ENCODE measurements around the gene GTPBP1.

GTPBP1 gene

DNA sequence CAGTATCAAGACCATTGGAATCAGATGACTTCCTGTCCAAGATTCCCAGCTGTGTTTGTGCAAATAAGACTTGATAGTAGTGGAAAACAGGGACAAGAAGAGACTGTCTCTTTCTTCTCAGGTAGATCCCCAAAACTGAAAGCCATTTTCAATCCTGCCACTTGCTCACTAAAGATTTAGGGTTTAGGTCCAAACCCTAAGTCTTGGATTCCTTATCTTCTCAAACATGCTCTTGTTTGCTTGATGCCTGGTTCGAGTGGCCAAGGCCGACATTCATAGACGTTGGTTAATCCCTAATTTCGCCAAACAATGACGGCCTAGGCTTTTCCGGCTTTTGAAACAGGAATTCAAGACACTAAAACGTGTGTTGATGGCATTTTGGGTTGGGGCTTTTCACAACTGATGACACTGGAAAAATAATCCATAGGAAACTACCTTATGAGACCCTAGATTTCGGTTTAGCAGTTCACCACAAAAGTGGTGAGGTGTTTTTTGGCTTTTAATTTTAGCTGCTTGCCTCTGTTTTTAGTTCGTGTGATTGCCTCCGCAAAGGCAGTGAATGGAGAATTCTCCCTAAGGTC lies 1.0 kb upstream of the GTPBP1 start:
- DNase-seq = no peak

DNA sequence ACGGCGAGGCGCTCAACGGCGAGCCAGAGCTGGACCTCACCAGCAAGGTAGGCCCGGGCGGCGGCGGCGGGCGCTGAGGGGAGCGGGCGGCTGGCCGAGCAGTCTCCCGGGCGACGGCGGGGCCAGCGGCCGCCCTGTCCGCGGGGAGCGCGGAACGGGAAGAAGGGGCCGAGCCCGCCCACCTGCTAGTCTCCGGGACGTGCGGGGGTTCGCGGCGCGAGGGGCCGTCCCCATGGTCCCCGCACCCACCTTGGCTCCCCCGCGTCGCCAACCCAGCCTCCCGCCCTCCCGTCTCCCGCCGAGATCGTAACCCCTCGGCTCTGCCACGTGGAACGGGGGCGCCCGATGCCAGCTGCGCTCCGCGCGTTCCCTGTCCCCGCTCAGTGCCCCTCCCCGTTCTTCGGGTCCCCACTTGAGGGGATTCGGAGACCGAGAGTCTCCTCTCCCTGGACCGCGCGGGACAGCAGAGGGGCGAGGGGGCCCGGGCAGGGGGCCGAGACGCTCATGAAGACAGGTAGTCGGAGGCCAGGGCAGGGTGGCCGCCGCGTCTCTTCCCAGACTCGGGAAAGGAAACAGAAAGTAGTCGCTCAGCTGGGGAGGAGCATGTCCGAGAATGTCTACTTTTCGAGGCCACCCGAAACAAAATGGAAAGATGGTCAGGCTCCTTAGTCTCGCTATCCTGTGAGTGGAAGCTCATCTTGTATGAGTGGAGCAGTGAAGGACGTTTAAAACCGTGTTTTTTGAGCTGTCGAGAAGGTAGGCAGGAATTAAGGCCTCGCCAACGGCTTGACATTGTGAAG lies 557 bp downstream of the GTPBP1 start:
- DNase-seq = peak; percentile 48

DNA sequence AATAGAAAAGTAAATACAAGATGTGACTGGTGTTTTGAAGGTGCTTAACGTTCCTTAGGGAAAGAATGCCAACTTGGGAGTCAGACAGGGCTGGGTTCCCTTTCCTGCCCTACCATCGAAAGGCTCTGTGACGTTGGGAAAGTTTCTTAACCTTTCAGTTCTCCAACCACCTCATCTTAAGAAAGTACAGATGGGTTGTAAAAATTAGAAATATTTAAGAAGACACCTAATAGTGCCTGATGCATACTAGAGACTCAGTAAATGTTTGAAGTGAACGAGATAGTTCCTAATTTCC lies 1.1 kb downstream of the GTPBP1 start:
- DNase-seq = no peak

DNA sequence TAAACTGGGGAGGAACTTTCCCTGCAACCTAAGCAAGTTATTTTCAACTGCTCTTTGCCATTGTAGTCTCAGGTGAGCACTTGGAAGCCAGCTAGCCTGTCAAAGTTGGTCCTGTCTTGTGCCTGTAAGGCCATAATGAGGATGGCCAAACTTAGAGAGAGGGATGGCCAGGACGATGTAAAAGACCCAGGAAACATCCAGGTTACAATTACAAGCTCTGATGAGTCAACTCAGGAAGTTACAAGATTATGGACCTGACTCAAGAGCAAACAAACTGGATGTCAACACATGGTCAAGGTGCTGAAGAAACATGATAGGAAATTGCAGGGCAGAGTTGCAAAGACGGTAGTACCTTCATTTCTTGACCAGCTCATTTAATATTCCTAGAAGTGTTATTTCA lies 1.6 kb downstream of the GTPBP1 start:
- DNase-seq = no peak

DNA sequence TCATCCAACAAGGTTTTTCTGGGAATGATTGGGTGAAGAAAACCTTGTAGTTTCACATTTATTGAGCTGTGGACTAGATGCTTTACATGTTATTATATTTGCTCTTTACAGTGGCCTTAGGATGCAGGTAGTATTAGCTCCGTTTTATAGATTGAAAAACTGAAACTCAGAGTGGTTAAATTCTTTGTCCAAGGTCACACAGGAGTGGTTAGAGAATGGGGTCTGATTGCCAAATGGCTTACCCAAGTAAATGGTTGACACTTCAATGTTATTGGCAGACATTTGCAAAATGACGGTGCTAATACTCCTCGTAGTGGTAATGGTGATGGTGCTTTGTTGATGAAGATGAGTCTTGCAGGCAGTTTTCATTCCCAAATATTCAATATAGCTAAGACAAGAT lies 2.2 kb downstream of the GTPBP1 start:
- no peak for DNase-seq

DNA sequence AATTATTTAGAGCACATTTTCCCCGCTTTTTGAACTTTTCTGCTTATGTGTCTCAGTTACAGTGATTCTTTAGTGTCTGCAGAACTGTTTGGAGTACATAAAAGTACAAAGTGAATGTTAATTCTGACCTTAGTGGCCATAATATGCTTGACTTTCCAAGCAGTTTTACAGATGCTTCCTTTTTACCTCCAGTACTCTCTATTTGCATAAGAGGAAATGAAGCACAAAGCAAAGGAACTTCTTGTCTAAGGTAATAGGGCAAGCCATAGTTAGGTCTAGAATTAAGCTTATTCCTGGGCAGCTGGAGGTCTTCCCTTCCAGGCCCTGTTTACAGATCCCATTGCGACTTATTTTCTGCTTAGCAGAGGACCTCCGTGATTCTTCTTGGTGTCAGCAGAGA lies 3.6 kb downstream of the GTPBP1 start:
- no peak for DNase-seq

DNA sequence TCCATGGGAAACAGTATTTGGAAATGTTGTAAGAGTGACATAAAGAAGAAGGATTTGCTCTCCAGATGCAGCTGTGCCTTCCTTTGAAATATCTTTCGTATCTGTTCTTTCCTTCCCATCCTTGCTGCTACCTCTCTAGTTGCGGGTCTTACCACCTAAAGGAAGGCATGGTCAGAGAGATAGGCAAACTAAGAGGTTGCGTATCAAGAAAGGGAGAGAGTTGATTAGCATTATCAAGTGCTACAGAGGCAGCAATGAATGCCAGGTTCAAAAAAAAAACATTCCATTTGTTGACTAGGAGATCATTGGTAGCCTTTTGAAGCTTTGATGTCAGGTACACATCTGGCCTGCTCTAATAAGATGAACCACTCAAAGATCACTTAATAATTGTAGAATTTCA lies 4.6 kb downstream of the GTPBP1 start:
- DNase-seq = no peak

DNA sequence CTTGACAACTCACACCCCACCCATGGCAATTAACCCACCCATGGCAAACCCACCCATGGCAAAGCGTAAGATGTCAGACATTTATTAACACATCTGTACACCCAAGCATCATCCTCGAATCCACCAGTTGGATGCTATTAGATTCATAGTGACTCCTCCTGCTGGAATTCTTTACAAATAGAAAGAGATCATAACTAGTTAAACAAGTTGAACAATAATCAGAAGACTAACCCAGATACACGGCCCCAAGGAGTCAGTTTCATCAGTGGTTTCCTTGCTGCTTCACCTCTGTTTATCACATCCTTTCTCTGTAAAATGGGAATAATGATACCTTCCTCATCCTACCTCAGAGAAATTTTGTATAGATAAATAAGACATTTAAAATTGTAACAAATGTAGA lies 5.1 kb downstream of the GTPBP1 start:
- DNase-seq = no peak

DNA sequence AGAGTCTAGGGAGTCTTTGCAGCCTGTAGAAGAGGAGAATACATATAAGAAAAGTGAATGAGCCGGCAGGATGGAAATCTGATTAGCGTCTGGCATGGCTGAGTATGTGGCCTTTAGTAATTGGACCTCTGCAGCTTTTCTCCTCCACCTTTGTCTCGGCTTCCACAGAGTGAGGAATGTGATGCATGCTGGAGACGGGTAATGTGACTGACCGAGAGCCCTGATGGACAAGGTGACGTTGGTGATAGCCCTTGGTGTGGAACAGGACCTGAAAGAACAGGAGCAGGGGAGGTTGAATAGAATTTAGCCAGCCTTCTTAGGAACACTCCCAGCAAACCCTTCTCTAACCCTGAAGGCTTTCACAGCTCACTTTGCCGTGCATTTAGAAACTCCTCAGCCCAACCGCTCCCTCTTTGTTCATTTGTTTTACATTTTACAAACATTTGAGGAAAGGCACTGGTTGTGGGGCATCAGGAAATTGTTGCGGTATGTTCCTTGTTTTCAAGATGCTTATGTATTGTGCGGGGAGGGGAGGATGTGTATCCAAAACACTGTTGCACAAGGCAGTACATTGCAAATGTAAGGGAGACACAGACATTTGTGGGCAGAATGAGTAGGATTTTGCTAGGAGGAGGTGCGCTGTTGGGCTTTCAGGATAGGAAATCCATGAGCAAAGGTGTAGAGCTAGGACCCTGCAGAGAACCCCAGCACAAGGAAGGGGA lies 6.9 kb downstream of the GTPBP1 start:
- DNase-seq = no peak

DNA sequence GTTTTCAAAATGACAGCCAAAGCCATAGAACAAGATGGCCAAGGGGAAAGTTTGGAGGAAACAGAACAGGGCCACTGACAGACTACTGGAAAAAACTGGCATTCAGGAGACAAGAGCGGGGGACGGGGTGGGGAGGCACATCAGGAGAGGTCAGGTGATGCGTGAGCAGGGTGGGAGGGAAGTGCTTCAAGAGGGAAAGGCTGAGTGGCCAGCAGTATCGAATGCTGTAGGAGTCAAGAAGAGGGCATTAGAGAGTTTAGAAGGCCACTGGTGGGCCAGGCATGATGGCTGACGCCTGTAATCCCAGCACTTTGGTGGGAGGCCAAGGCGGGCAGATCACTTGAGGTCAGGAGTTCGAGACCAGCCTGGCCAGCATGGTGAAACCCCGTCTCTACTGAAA lies 8.2 kb downstream of the GTPBP1 start:
- DNase-seq = no peak

DNA sequence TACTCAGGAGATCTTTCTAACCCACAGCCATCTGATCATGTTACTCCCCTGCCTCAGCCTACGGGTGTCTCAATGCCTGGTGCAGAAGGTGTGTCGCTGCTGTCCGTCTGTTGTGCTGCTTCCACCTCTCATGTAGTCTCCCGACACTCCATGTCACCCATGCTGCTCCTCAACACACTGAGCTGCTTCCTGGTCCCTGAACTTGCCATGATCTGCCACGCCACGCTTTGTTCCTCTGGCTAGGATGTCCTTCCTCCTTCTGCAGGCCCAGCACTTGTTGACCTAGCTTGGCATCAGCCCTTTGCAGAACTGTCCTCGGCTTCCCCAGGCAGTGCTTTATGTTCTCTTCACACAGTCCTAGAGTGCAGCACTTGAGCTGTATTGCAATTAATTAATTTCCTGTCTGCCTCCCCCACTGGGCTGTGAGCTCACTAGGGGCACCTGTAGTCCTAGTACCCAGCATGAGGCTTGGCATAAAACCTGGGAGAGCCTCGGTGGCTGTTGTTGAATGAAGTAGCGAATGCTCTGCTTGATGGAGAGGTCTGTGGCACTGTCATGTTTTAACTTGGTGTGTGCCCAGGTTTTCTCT lies 9.5 kb downstream of the GTPBP1 start:
- DNase-seq = no peak

DNA sequence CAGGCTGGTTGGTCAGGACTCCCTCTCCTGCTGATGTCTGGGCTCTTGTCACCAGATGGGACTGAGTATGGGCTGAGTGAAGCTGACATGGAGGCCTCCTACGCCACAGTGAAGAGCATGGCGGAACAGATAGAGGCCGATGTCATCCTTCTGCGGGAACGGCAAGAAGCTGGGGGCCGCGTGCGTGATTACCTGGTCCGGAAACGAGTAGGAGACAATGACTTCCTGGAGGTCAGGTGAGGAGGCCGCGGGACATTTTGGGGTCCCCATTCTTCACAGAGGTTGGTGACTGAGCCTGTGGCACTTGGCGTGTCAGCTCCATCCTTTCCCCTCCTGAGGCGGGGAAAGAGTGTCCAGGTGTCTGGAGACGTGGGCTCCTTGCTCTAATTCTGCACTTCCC lies 10.1 kb downstream of the GTPBP1 start:
- DNase-seq = no peak

DNA sequence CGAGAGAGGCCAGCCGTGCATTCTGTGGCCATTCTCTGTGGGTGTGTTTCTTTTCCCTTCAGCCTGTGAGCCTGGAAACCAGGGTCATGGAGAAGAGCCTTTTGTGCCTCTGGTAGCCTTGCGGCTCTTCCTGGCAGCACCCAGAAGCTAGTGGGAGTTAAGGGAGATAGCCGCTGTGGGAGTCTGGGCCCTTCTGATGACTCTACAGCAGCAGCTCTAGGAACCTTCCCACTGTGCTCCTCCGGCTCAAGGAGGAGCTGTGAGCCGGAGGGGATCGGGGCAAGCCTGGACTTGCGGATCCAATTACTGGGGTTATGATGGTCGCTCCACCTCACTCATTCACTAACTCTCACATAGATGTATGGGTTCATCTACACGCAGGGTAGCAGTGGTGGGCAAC lies 10.5 kb downstream of the GTPBP1 start:
- no peak for DNase-seq

DNA sequence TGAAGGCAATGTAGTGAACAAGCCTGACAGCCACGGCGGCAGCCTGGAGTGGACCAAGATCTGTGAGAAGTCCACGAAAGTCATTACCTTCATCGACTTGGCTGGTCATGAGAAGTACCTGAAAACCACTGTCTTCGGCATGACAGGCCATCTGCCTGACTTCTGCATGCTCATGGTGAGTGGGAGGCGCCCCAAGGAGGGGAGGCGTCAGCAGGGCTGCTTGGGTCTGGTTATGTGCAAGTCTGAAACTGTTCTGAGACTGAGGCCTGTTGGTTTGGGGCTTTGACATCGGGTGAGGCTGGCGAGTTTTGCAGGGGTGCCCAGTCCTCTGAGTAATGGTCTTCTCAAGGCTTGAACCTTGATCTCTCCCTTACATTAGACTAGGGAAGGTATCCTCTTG lies 11.1 kb downstream of the GTPBP1 start:
- no peak for DNase-seq

DNA sequence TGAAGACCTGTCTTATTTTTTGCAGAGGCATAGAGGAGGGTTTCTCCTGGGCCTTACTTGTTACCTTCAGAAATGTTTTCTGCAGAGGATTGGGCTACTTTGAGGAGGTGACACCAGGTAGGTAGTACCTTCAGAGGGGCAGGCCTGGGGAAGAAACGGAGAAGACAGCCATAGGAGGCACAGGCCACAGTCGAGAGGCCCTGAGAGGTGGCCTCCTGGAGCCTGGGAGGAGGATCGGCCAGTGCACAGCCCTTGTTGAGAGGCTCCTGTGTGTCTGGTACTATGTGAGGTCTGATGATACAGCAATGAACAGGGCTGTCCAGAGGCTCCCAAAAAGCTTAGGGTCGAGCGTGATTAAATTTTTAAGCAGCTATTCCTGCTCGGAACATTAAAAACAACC lies 11.5 kb downstream of the GTPBP1 start:
- no peak for DNase-seq

DNA sequence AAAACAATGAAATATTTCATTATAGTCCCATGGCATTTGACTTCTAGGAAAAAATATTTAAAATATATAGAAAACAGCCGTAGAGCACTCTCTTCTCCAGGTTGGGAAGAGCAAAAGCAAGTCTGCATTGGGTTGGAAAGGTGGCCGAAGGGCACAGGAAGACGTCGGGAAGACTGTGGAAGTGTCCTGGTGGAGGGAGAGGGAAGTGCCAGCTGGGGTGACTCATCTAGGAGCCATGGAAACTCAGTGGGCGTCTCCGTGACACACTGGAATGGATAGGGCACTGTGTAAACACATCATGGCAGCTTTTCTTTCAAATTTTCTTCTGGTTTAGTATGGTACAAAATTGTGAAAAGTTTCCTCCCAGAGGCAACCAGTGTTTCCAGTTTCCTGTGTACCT lies 12.7 kb downstream of the GTPBP1 start:
- DNase-seq = no peak

DNA sequence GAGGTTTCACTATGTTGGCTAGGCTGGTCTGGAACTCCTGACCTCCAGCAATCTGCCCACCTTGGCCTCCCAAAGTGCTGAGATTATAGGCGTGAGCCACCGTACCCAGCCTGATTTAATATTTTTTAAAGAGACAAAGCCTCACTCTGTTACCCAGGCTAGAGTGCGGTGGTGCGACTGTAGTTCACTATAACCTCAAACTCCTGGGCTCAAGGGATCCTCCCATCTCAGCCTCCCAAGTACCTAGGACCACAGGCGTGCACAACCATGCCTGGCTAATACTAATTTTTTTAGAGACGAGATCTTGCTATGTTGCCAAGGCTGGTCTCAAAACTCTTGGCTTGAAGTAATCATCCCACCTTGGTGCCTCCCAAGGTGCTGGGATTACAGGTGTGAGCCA lies 13.5 kb downstream of the GTPBP1 start:
- no peak for DNase-seq

DNA sequence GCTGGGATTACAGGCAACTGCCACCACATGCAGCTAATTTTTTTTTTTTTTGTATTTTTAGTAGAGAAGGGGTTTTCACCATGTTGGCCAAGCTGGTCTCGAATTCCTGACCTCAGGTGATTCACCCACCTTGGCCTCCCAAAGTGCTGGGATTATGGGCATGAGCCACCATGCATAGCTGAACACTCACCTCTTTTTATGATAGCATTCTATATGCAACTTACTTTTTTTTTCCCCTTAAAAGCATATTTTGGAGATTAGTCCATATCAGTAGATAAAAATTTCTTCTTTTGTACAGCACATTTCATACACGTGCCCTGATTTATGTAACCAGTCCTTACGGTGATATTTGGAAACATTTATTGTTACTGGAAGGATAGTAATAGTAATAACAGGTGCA lies 14.6 kb downstream of the GTPBP1 start:
- DNase-seq = no peak

DNA sequence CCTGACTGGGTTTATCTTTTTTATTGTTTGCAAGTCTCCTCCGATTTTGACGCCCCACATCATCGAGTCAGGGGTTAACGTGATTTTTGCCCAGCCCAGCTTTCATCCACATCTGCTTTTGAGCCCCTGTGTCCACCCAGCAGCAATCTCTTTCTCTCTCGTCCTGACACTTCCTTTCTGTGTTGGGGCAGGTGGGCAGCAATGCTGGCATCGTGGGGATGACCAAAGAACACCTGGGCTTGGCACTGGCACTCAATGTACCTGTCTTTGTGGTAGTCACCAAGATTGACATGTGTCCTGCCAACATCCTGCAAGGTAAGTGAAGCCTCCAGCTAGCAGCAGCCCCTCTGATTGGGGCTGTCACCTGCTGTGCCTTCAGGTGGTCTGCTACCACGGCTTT lies 15.8 kb downstream of the GTPBP1 start:
- DNase-seq = no peak

DNA sequence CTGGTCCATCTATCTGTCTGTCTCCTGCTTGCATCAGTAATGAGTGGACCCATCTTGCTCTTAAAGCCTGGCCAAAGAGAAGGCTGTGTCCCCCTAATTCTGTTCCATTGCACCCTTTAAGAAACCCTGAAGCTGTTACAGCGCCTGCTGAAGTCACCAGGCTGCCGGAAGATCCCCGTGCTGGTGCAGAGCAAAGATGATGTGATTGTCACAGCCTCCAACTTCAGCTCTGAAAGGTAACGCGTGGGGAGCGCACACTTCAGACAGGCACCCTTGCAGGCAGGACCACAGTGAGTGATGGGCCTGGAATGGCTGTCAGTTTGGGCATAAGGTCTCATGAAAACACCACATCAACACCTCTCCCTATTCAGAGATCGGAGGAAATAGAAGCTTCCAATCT lies 18.4 kb downstream of the GTPBP1 start:
- no peak for DNase-seq

DNA sequence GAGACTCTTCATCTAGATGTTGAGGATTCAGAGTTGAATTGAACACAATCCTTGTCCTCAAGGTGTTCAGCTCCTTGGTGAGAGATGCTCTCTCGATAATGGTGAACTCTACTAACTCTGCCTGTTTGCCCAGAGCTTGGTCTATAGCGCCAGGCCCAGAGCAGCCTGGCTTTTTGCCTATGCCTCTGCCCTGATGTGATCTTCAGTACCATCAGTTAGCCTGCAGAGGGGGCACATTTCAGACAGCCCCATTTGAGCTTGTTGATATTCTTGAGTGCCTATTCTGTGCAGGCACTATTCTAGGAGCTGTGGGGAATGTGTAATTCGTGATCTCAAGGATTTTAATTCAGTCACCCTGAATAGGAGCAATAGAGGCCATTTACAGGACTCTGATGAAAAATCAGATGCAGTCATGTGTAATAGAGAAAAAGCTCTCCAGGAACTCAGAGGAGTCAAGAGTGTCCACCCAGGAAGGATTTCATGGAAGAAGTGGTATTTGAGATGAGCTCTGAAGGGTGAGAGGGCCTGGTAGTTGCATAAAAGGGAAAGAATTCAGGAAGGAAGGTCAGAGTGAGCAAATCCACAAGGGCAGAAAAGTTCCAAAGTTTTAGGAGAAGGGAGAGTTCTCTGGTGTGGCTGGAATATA lies 19.3 kb downstream of the GTPBP1 start:
- peak; percentile 23 for DNase-seq

DNA sequence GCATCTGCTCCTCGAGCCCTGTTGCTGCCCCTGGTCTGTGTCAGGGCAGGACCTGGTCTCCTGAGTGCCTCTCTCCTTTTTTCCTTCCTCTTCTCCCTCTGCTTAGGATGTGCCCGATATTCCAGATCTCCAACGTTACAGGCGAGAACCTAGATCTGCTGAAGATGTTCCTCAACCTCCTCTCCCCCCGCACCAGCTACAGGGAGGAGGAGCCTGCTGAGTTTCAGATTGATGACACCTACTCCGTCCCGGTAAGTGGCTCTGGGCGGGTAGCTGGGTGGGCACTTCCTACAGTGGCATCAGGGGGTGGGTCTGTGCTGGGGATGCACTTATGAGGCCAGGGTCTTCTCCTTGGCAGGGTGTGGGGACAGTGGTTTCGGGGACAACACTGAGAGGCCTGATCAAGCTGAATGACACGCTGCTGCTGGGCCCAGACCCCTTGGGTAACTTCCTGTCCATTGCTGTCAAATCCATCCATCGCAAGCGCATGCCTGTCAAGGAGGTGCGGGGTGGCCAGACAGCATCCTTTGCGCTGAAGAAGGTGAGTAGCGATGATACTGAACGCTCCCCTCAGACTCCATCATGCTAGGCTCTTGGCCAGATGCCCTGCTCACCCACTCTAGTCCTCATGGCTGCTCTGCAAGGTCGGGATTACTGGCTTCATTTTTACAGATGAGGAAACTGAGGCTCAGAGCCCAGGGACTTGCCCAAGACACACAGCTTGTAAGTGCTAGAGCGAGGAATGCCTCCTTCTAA lies 20.3 kb downstream of the GTPBP1 start:
- no peak for DNase-seq

DNA sequence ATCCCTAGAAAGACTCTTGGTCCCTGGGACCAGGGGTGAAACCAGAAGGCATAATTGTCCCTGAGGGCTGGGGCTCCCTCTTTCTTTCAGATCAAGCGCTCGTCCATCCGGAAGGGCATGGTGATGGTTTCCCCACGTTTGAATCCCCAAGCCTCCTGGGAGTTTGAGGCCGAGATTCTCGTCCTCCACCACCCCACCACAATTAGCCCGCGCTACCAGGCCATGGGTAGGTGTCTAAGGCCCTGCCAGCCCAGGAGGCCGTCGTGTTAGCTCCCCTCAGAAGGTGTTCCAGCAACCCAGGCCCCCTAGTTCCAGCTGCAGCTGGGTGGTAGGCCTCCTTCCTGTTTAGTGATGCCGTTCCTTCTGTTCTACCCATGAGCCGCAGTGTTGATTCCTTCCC lies 21.4 kb downstream of the GTPBP1 start:
- no peak for DNase-seq

Measured in activated naive CD4-positive, alpha-beta T cell treated with Interleukin-2 at 50 U/mL for 16 hours (primary cell).